Embryonic facial prominence (tissue), 1 donor: ENCODE data around the gene SLC44A3.
"Not testable (repeated sequence)": the region's sequence is repeated elsewhere in the genome, so short reads cannot be mapped to it uniquely, and the experiment has no call there.

ENCODE experiments used
- DNase-seq: peaks from one replicate; pipeline ENCODE4 v3.0.0-alpha.2; 2016; ENCODE audit errors: extremely low spot score

The SLC44A3 gene

DNA sequence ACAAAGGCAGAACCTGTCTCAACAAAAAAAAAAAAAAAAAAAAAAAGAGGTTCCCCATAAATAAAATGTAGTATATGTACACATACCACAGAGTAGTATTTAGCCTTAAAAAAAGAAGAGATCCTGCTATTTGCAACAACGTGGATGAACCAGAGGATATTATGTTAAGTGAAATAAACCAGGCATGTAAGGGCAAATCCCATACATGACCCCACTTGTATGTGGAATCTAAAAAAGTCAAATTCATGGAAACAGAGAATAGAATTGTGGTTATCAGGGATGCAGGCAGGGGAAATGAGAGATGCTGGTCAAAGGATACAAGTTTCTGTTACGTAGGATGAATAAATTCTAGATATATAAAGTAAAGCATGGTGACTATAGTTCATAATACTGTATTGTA is 16.7 kb downstream of the SLC44A3 start:
- DNase-seq, result no peak

DNA sequence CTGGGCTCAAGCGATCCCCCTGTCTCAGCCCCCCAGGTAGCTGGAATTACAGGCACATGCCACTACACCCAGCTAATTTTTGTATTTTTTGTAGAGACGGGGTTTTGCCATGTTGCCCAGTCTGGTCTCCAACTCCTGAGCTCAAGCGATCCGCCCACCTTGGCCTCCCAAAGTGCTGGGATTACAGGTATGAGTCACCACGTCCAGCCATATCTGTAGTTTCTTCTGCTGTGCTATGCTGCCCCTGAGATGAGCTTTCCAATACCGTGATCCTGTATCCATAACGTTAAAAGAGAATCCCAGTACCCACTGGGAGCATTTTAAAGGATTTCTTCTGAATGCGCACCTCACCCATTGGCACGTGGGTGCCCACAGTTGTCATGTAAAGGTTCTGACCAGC is 20.2 kb downstream of the SLC44A3 start:
- DNase-seq, result not testable (repeated sequence)

GRCh38 chr1:94840808-94841207 is 20.7 kb downstream of the SLC44A3 start:
- DNase-seq, result no peak

- DNase-seq, result no peak
Measured at GRCh38 chr1:94843430-94843829, 23.3 kb downstream of the SLC44A3 start.

- DNase-seq, result no peak
Measured at GRCh38 chr1:94843846-94844245, 23.7 kb downstream of the SLC44A3 start.

GRCh38 chr1:94846308-94846707 is 26.2 kb downstream of the SLC44A3 start:
- DNase-seq, result no peak

- DNase-seq, result no peak
Measured at GRCh38 chr1:94851571-94851970, 31.4 kb downstream of the SLC44A3 start.

- no peak for DNase-seq
Measured at GRCh38 chr1:94852788-94853187, 32.6 kb downstream of the SLC44A3 start.

- peak; percentile 85 for DNase-seq
Measured at GRCh38 chr1:94854458-94855306, 34.5 kb downstream of the SLC44A3 start.

DNA sequence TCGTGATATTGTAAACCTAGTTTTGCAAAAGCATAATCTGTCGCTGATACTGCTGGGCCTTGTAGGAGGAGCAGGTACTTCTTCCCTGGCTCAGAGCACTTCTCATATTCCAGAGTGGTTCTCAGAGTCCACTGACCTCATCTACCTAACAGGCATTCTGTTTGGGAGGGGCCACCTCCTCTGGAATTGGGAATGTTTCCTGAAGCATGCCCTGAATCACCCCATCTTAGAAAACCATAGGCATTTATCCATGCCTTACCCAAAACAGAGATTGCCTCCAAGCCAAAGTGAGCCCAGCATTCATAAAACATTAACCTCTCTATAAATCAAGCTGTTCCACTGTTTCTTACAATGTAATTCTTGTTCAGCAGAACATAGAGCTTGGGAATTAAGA is 35.1 kb downstream of the SLC44A3 start:
- no peak for DNase-seq

- DNase-seq, result no peak
Measured at GRCh38 chr1:94856004-94856403, 35.8 kb downstream of the SLC44A3 start.

DNA sequence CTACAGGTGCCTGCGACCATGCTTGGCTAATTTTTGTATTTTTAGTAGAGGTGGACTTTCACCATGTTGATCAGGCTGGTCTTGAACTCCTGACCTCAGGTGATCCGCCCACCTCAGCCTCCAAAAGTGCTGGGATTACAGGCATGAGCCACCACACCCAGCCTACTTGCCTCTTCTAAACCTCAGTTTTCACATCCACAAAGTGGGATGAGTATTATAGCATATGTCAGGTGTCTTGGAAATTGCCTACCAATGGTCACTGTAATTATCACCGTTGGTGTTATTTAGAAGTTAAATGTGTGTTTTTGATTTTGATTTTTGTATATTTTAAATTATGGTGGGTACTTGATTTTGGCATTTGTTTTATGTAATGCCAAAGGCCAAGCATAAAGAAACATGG is 36.7 kb downstream of the SLC44A3 start:
- no peak for DNase-seq

DNA sequence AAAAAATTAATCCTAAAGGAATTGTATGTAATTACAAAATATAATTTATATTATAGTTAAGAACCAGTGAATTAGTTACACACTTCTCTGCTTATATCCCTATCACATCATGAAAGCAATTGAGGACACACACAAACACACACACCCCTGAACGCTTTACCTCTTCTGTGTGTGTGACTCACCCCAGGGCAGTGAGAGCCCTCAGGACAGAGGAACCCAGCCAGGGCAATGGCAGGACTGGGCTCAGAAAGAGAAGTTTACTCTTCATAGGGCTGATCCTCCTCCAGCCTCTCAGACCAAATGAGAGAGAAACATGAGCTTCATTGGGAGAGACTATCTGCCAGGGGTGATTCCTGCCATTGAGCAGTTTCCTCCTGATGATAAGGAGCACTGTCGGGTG is 38.1 kb downstream of the SLC44A3 start:
- no peak for DNase-seq

GRCh38 chr1:94859174-94859573 is 39.0 kb downstream of the SLC44A3 start:
- no peak for DNase-seq

DNA sequence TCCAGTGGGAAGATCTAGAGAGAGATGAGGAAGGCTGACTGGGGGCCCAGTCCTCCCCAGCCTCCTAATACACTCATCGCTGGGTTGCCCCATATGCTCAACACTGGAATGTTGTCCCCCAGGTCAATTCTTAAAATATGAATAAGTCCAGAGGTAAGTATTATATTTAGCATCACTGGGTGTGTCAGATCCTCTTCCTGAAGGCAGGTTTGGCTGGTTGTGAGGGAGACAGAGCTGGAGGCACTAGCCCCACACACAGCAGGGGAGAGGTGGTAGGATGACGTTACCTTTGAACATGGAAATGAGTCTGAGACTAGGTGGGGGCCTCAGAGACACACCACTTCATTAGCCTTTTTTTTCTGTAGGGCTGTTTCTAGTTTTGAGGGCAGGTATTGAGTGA is 42.6 kb downstream of the SLC44A3 start:
- DNase-seq, result no peak

GRCh38 chr1:94863297-94863911 is 43.2 kb downstream of the SLC44A3 start:
- peak; percentile 61 for DNase-seq

DNA sequence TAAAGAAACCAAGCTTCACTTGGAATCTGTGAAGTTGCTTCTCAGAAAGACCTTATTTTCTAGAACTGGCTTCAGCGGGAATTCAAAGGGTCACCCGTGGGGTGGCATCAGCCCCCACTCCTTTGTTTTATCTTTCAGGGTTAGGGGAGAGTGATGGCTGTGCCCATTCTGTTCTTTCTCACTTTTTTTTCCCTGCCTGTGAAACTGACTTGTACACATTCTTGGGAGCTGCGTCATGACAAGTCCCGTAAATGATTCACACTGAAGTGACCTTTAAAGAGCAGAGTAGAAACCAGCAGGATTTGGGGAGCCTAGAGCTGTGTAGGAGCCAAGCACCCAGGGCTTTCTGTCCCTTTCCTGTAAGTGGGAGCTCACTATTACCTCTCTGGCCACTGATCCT is 43.8 kb downstream of the SLC44A3 start:
- no peak for DNase-seq

GRCh38 chr1:94864821-94865220 is 44.7 kb downstream of the SLC44A3 start:
- DNase-seq, result no peak

- DNase-seq, result peak; percentile 39
Measured at GRCh38 chr1:94865360-94865759, 45.2 kb downstream of the SLC44A3 start.

GRCh38 chr1:94866164-94866807 is 46.1 kb downstream of the SLC44A3 start:
- DNase-seq, result no peak

DNA sequence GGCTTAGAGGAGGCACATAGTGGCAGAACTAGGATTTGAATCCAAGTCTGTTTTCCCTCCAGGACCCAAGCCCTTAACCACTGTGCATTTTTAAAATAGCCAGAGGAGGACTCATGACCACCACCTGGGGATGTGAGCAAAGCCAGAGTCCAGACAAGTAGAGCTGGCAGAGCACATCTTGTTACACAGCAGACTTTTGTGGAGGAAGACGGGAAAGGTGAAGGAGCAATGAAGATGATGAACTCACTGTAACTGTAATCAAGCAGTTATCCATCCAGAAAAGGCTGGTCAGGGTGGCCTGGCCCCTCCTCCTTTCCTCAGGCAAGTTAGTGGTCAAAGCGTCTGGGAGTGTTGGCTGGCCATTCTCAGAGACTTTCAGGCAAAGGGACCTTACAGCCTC is 50.9 kb downstream of the SLC44A3 start:
- no peak for DNase-seq

DNA sequence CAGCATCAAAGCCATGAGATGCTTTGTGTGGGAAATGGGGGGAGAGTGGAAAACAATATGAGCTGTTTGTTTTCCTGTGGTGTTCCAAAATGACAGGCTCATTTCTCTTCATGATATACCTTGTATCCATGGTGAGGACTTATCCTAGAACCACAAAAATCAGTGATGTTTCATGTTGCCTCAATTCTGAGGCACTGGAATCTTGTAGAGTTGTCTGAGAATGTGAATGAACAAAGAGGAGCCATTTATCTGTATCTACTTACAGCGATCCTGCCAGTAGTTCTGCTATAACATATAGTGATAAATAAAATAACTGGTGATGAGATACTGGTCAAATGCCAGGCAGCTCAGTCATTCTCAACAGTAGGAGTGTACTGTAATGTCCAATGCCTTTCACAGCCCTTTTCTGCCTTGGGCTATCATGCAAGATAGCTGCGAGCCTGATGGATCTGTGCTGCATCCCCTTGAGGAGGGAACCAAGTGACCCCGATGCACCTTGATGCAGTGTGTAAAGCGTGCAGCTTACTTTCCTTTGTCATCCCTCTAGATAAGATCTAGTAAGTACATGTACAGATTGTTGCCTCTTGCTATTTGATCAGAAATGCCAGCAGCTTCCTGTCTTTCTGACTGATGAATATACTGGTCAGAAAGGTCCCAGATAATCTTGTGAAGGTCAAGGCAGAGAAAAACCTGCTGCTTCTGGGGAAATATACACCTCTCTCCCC is 52.8 kb downstream of the SLC44A3 start:
- no peak for DNase-seq
